GM20000 (cell line): ENCODE measurements around the gene TAS2R39.
A peak's percentile ranks its signal among the peaks of the same experiment; 100 is the strongest.
"Not testable (repeated sequence)": the region's sequence is repeated elsewhere in the genome, so short reads cannot be mapped to it uniquely, and the experiment has no call there.

ENCODE experiments used
- DNase-seq: peaks from one replicate; pipeline ENCODE4 v3.0.0; 2012; ENCODE audit warnings: low spot score
- CTCF ChIP-seq: IDR thresholded peaks from 2 replicates; pipeline ENCODE4 v1.5.1; 2012; ENCODE audit warnings: mild to moderate bottlenecking, control low read depth; ENCODE audit errors: extremely low read depth, missing control alignments

TAS2R39 gene

GRCh38 chr7:143203386-143203785 lies 20.2 kb downstream of the TAS2R39 start:
- no peak for TF ChIP-seq CTCF
- DNase-seq, result no peak

DNA sequence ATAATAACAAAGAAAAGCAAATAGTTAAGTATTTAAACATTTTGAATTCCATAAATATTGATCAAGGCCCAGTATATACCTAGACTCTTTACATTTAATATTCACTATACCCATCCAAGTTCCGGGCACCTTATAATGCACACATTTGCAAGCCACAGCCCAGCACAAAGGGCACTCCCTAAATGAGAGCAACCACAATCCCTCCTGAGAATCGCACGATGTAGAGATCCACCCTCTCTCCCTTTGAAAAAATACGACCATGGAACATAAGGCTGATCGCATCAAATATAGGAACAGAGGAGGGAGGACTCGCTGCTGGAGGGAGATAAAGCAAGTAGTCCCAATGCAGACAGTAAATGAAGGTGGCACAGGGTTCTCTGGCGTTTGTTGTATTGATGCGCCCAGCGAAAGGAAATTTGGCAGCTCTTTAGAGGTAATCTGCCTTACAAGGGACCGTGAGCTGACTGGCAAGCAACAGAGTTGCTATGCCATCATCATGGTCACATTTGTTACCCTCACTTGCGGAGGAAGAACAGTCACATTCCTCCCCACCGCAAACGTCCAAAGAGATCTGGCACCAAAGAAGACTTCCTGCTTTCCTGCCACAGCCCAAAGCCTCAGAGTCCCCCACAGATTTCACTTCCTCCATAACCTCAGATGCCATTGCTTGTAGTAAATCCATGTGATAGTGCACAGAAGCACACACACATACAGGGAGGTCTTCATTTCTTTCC lies 22.5 kb downstream of the TAS2R39 start:
- DNase-seq, result peak; percentile 14
- no peak for TF ChIP-seq CTCF

GRCh38 chr7:143210541-143210940 lies 27.3 kb downstream of the TAS2R39 start:
- TF ChIP-seq CTCF, result no peak
- DNase-seq, result no peak

DNA sequence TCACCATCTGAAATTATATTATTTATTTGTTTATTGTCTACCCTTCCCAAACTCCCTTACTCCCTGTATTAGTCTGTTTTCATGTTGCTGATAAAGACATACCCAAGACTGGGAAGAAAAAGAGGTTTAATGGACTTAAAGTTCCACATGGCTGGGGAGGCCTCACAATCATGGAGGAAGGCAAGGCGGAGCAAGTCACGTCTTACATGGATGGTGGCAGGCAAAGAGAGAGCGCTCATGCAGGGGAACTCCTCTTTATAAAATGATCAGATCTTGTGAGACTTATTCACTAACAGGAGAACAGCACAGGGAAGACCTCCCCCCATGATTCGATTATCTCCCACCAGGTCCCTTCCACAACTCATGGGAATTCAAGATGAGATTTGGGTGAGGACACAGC lies 30.3 kb downstream of the TAS2R39 start:
- not testable (repeated sequence) for DNase-seq

DNA sequence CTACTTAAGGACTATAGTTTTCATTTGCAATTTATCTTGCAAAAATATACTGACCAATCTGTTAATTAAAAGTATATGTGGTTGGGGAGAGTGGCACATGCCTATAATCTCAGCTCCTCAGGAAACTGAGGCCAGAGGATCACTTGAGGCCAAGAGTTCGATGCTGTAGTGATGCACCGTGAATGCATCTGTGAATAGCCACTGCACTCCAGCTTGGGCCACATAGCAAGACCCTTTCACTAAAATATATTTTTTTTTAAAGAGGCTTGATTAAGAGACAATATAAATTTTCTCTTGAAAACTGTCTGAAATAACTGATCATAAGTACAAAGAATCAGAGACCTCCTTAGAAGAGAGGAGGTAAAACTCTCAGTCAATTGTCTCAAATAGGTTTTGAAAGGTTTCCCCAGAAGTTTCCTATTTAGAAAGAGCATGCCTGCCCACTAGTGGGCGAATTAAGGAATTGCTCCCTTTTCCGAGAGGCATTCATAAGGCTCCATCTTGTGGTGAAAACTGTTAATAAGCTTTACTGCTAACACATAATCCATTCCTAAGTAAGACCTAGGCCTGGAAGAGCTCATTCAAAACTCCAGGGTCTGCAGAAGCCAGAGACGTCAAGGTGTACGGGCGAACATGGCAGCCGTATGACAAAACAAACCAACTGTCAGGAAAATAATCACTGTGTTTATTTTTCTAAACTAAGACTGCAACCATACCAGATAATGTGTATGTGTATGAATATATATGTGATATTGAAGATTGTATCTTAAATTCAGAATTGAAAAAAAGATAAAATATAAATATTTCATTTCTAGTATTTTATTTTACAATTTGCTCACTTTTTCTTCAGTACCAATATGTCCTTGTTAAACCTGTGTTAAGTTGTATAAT lies 31.8 kb downstream of the TAS2R39 start:
- TF ChIP-seq CTCF, result peak; percentile 99
- peak; percentile 76 for DNase-seq

DNA sequence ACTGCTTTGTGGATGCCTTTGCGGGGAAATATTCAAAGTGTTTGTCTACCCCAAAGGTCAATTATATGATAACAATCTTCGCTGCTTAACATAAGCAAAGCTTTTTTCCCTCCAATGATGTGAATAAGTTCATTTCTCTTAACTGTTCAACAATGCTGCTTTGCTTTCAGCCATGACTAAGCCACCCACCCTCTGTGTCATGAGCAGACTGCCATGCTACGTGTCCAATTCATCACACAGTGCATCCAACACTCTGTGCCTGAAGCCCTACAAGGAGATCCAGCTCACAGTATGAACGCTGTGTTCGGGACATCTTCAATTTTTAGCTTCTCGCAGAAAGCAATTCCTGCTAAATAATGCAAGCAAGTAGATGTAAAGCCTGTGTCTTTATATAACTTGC lies 32.9 kb downstream of the TAS2R39 start:
- no peak for DNase-seq
- no peak for TF ChIP-seq CTCF

DNA sequence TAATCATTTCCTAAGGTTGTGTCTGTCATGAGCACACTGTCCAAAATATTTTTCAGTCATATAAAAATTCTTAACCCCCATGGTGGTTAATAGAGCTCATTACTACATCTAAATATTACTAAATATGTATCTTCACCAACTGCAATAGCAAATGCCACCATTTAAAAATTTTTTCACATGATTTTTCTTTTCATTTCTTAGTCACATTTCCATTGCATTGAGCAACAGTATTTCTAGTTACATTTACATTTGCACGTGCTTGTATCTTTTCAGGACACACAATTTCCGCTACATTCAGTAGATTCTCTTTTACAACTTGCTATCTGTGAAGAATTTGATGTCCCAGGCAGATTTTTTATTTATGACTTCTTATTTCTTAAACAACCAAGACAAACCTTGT lies 33.5 kb downstream of the TAS2R39 start:
- DNase-seq, result no peak

More for the DNA sequence above, 33.5 kb downstream of the TAS2R39 start:
- TF ChIP-seq CTCF, result no peak
